ENCODE results near the gene OTUD7B.

Gene OTUD7B

DNA sequence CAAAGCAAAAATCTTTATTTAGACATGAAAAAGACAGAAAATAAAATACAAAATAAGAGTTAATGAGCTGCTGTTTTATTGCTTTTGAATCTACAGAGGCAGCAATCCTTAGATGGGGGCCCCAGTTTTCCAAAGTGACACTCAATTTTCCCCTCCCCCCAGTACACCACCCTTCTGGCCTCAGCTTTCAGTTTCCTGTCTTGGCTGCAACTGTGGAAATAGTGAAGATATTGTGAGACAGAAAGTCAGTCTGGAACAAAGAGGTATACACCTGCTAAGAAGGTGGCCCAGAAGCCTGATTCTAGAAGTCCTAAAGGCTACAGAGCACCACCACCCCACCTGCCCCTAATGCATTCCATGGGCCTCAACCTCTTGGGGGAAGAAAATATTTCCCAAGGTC is 72.8 kb downstream of the OTUD7B start:
- DNase-seq (ENCODE audit: insufficient read length, low spot score) = no peak
- no peak for FAIRE-seq
- TF ChIP-seq, protein P1, sequence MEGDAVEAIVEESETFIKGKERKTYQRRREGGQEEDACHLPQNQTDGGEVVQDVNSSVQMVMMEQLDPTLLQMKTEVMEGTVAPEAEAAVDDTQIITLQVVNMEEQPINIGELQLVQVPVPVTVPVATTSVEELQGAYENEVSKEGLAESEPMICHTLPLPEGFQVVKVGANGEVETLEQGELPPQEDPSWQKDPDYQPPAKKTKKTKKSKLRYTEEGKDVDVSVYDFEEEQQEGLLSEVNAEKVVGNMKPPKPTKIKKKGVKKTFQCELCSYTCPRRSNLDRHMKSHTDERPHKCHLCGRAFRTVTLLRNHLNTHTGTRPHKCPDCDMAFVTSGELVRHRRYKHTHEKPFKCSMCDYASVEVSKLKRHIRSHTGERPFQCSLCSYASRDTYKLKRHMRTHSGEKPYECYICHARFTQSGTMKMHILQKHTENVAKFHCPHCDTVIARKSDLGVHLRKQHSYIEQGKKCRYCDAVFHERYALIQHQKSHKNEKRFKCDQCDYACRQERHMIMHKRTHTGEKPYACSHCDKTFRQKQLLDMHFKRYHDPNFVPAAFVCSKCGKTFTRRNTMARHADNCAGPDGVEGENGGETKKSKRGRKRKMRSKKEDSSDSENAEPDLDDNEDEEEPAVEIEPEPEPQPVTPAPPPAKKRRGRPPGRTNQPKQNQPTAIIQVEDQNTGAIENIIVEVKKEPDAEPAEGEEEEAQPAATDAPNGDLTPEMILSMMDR (IDR thresholded peaks at IDR 0.05; ENCODE audit: insufficient read depth, missing control alignments) = no peak

DNA sequence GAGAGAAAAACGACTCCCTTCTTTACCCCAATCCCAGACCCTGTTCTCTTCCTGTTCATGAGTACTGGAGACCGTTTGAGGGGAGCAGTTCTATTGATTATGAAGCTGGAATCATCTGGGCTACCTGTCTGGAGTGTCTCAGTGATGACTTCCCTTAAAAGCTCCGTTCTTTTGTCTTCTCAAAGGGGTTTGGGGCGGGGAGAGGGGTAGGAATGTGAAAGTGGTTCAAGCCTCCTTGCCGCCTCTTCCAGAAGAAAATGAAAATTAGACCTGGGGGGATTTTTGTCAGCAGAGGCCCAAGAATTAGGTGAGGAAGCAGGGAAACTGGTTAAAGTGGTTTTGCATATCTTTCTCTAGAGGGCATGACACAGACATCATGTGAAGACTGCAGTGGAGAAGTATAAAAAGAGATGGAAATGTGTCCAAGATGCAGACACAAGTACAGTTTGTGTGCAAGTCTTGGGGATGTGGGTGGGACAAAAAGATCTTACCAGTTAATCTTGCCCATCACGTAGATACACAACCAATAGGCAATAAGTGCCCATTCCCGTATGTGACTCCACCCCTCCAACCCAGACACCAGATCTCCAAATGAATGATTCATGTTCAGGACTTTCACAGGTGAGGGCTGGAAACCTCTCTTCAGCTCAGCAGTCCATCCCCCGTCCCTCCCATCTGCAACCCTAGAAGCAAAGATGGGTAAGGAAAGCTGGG is 73.4 kb downstream of the OTUD7B start:
- no peak for FAIRE-seq

DNA sequence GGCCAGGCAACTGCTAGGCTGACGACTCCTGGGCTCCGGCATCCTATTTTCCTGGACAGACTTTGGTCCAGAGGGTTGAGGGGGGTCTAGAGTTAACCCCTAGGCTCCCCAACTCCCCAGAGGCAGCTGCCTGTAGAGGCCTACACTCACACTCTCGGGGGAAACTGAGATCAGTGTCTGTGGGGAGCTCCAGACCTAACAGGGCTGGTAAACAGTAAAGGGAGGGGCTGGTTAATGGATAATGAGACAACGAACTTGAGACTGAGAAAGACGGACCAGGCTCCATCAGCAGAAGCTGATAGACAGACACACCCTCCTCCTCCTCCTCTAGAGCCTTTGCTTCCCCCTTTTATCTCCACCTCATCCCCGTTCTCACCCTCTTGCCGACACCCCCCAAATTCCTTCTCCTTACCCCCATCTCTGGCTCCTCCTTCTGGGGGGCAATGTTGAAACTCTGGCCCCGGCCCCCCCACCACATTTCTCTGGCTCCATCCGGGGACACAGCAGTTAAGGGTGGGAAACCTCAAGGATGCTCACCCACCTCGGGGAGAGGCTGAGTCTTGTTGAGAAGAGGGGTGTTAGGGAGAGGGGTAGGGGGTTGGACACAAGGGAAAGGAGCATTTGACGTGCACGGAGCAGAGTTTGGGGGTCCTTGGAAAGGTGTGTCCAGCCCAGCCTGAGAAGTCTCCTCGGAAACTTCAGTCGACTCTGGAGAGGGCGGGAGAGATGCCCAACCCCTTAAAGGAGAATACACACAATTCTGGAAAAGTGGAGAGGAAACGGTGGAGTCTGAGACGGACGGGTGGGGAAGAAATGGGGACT is 74.1 kb downstream of the OTUD7B start, which contains the start of gene MTMR11:
MTMR11 (minus strand) TSS at position 710 of the 822 bp plus-strand sequence; CDS start at position 478, 232 bp downstream.
- no peak for DNase-seq (ENCODE audit: insufficient read length, low spot score)
- TF ChIP-seq, protein P1 (IDR thresholded peaks at IDR 0.05; ENCODE audit: insufficient read depth, missing control alignments) = no peak
- no peak for FAIRE-seq

More for the DNA sequence above, 73.4 kb downstream of the OTUD7B start:
- TF ChIP-seq, protein P1 (IDR thresholded peaks at IDR 0.05; ENCODE audit: insufficient read depth, missing control alignments) = no peak
- no peak for DNase-seq (ENCODE audit: insufficient read length, low spot score)

DNA sequence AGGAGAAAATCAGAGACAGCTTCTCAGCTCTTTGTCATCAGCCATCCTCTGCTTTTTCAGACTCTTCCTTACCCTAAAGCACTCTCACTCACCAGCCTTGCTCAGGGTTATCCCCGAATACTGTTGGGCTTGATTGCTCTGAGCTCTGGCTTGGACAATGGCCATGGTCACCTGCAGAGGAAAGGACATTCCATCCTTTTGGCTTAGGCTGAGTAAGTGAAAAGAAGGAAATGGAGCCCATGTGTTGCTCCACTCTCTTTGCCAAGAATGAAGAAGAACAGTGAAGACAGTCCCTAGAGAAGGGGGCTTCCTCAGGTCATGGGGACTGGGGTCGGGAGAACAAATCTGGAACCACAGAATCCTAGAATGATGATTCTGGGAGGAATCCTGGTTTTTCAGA is 76.2 kb downstream of the OTUD7B start:
- DNase-seq (ENCODE audit: insufficient read length, low spot score) (no peak), FAIRE-seq (no peak)
- TF ChIP-seq, protein P1 (IDR thresholded peaks at IDR 0.05; ENCODE audit: insufficient read depth, missing control alignments) = no peak

DNA sequence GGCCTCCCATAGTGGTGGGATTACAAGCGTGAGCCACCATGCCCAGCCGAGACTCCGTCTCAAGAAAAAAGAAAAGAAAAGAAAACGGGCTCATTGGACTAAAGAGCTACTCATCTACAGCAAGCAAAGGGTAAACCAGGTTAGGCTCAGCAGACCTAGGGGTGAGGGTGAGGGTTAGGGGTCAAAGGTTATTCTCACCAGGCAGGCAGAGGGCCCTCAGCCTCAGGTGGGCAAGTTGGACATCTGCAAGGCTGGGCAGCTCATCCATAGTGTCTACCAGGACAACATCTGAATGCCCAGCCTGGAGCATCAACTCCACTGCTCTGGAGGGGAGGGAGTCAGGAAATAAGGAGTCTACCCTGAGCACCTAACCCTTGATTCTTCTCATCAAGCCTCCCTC is 77.3 kb downstream of the OTUD7B start:
- FAIRE-seq (no peak), DNase-seq (ENCODE audit: insufficient read length, low spot score) (no peak)
- TF ChIP-seq, protein P1 (IDR thresholded peaks at IDR 0.05; ENCODE audit: insufficient read depth, missing control alignments) = no peak

DNA sequence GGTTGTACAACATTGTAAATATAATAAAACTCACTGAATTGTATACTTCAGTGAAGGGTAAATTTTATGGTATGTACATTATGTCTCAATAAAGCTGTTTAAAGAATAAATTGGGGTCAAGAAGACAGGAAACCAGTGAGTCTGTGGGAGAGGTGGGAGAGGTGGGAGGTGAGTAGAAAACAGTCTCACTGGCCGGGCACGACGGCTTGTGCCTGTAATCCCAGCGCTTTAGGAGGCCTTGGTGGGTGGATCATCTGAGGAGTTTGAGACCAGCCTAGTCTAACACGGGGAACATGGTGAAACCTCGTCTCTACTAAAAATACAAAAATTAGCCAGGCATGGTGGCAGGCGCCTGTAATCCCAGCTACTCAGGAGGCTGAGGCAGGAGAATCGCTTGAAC is 78.1 kb downstream of the OTUD7B start:
- FAIRE-seq (no peak), DNase-seq (ENCODE audit: insufficient read length, low spot score) (no peak)
- TF ChIP-seq, protein P1 (IDR thresholded peaks at IDR 0.05; ENCODE audit: insufficient read depth, missing control alignments) = no peak
